Measurements from ENCODE around the gene CETN1. TPM values are rescaled to one million over a fixed set of nuclear protein-coding genes. Genes with fewer than 3 reads are reported as not detected.

The CETN1 gene
- total RNA-seq, 3 donors from 2014 or later = not detected

- intact Hi-C loops (cut with DNase I; ENCODE audit: low total_unique reads) = loop anchor here (5.0 kb wide), 1 partner anchor 462 kb away; no protein-coding TSS in a partner anchor
- H3K9me3 ChIP-seq = no peaks in the 10 kb centered on the region
- no peak overlapping the region for H3K27ac ChIP-seq
- H3K36me3 ChIP-seq = no peaks in the 10 kb centered on the region
- no peak for DNase-seq (ENCODE audit: low spot score in 2 of 2)
- H3K4me3 ChIP-seq = no peak overlapping the region
- TF ChIP-seq POLR2AphosphoS5 (IDR thresholded peaks at IDR 0.05) = no peak
- TF ChIP-seq POLR2A (IDR thresholded peaks at IDR 0.05) = no peak
- TF ChIP-seq CTCF (IDR thresholded peaks at IDR 0.05) = no peak
- no peaks in the 10 kb centered on the region for H3K4me1 ChIP-seq
- no peaks in the 10 kb centered on the region for H3K27me3 ChIP-seq
Measured at GRCh38 chr18:574865-575645, 5.1 kb upstream of the CETN1 start.

DNA sequence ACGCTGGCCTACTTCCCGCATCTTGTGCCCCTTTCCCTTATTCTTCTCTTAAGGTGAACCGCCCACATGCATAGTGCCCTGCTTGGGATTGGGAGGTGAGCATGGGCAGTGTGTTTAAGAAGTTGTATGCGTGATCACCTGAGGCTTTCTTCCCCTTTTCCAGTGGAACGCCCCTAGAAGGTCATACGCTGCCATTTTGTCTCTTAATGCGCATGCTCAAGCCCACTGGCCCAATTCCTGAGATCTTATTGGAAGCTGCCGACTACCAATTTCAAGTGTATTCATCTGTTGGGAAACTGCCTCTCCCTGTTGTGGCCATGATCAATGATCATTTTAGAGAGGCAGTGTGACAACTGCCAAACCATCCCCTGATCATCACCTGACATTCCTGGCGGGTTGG is 3.3 kb upstream of the CETN1 start:
- intact Hi-C loops (cut with DNase I; ENCODE audit: low total_unique reads) = no loop called here
- Histone ChIP-seq H3K4me3 (no peak overlapping the region), H3K4me1 (no peaks in the 10 kb centered on the region), H3K9me3 (no peaks in the 10 kb centered on the region), H3K27me3 (no peaks in the 10 kb centered on the region), H3K36me3 (no peaks in the 10 kb centered on the region), H3K27ac (no peak overlapping the region)
- TF ChIP-seq POLR2A (IDR thresholded peaks at IDR 0.05) = no peak
- no peak for TF ChIP-seq CTCF (IDR thresholded peaks at IDR 0.05)
- TF ChIP-seq POLR2AphosphoS5 (IDR thresholded peaks at IDR 0.05) = no peak
- no peak for DNase-seq (ENCODE audit: low spot score in 2 of 2)

- no peaks in the 10 kb centered on the region for H3K27me3 ChIP-seq
- H3K27ac ChIP-seq = no peak overlapping the region
- no peaks in the 10 kb centered on the region for H3K36me3 ChIP-seq
- no peak for DNase-seq (ENCODE audit: low spot score in 2 of 2)
- H3K4me1 ChIP-seq = no peaks in the 10 kb centered on the region
- no peak overlapping the region for H3K4me3 ChIP-seq
- no peak for TF ChIP-seq POLR2AphosphoS5 (IDR thresholded peaks at IDR 0.05)
- no peak for TF ChIP-seq CTCF (IDR thresholded peaks at IDR 0.05)
- TF ChIP-seq POLR2A (IDR thresholded peaks at IDR 0.05) = no peak
- no peaks in the 10 kb centered on the region for H3K9me3 ChIP-seq
- intact Hi-C loops (cut with DNase I; ENCODE audit: low total_unique reads) = no loop called here
Measured at GRCh38 chr18:577643-578375, 2.4 kb upstream of the CETN1 start.

DNA sequence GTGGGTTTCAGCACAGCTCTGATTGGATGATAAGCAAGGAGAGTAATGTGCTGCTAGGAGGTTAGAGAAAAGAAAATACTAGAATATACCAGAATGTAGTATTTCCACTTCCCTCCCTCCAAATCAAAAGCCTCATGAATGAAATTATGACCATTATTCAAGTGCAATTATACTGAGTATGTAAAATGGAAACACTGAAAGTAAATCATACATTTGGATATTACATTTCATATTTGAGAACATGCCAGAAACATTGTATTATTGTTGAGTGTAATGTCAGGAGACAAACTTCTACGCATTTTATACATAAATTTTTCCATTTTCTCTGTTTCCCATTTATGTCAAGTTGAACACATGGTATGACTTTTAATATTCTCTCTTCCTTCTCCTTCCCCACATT is 942 bp upstream of the CETN1 start:
- no peaks in the 10 kb centered on the region for H3K27me3 ChIP-seq
- intact Hi-C loops (cut with DNase I; ENCODE audit: low total_unique reads) = no loop called here
- no peak overlapping the region for H3K4me3 ChIP-seq
- H3K36me3 ChIP-seq = no peaks in the 10 kb centered on the region
- TF ChIP-seq CTCF (IDR thresholded peaks at IDR 0.05) (no peak), POLR2A (IDR thresholded peaks at IDR 0.05) (no peak), POLR2AphosphoS5 (IDR thresholded peaks at IDR 0.05) (no peak)
- no peak overlapping the region for H3K27ac ChIP-seq
- H3K9me3 ChIP-seq = peaks cover 4 to 5% of the 10 kb centered on the region in 2 donors
- H3K4me1 ChIP-seq = no peaks in the 10 kb centered on the region
- no peak for DNase-seq (ENCODE audit: low spot score in 2 of 2)

DNA sequence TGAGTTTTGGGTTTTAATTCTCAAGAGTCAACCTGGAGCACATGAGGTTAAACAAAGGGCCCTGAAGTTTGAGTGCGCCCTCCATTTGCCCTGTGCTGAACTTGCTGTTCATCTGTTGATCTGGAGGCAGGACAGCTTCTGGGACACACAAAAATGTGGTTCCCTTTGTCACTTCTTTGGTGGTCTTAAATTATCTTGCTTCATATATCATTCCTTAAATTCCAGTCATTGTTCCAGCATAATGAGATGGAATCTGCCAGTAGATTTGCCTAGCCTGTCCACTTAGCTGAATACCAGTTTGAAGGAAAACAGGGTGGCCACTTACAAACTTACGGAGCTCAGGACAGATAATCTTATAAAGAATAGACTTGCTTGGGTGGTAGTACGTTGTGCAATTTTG is 916 bp downstream of the CETN1 start:
- intact Hi-C loops (cut with DNase I; ENCODE audit: low total_unique reads) = no loop called here
- DNase-seq (ENCODE audit: low spot score in 2 of 2) = no peak
- Histone ChIP-seq H3K4me3 (no peak overlapping the region), H3K36me3 (no peaks in the 10 kb centered on the region), H3K4me1 (no peaks in the 10 kb centered on the region), H3K27me3 (no peaks in the 10 kb centered on the region), H3K27ac (no peak overlapping the region), H3K9me3 (peaks cover 5 to 8% of the 10 kb centered on the region in 2 donors)
- TF ChIP-seq CTCF (IDR thresholded peaks at IDR 0.05) (no peak), POLR2A (IDR thresholded peaks at IDR 0.05) (no peak), POLR2AphosphoS5 (IDR thresholded peaks at IDR 0.05) (no peak)

Data from breast epithelium (tissue), 4 donors.